Thyroid gland (tissue), 4 donors: ENCODE measurements around the gene SMARCD2. TPM values are rescaled to one million over a fixed set of nuclear protein-coding genes. Genes with fewer than 3 reads are reported as not detected.

Source experiments
- DNase-seq, 2 donors: peaks; one replicate each; pipeline ENCODE4 v3.0.0-alpha.2; 2019
- H3K27ac ChIP-seq, 3 donors: fragments of 200-600 bp; sonication (generic); 1 replicate in 2 of 3; 2 replicates in 1 of 3; pipeline ENCODE4 v1.5.1; 2016 to 2019; ENCODE audit warnings: mild to moderate bottlenecking in 1 of 3, moderate library complexity in 1 of 3
- H3K27me3 ChIP-seq: fragments of 200-600 bp; sonication (generic); one replicate; pipeline ENCODE4 v1.5.1; 2019
- H3K36me3 ChIP-seq, 2 donors: fragments of 200-600 bp; sonication (generic); one replicate each; pipeline ENCODE4 v1.5.1; 2016 to 2019
- H3K4me1 ChIP-seq, 2 donors: fragments of 200-600 bp; sonication (generic); one replicate each; pipeline ENCODE4 v1.5.1; 2017 to 2019
- H3K4me3 ChIP-seq, 3 donors: fragments of 200-600 bp; sonication (generic); replicated peaks in 1 of 3; 1 replicate in 2 of 3; 2 replicates in 1 of 3; pipeline ENCODE4 v1.5.1; 2016; ENCODE audit warnings: mild to moderate bottlenecking in 1 of 3
- H3K9me3 ChIP-seq: fragments of 200-600 bp; sonication (generic); one replicate; pipeline ENCODE4 v1.5.1; 2017
- POLR2A ChIP-seq, 2 donors: fragments of 450-650 bp; IDR thresholded peaks; one replicate each; pipeline ENCODE4 v1.6.1; 2017; ENCODE audit warnings: antibody characterized with exemption in 2 of 2, mild to moderate bottlenecking in 2 of 2, moderate library complexity in 1 of 2
- WGBS, 2 donors: methylation state at CpG; one replicate each; pipeline ENCODE4 v1.1.5; 2017; 5-methylcytosine and 5-hydroxymethylcytosine counted together
- intact Hi-C: fragments of 100-400 bp; cut with DNase I; formaldehyde crosslinking; loops from one replicate; pipeline ENCODE4 v1.15.1; 2023
- total RNA-seq, 4 donors: library from RNA; depleted of rRNA; stranded (reverse); fragments of >200 nt; gene quantifications; one replicate each; pipeline ENCODE4 v1.2.3, GENCODE V29; 2016
- TF ChIP-seq, protein P1 (sequence below), 6 experiments: fragments of 200-600 bp in 3 of 6; fragments of 450-650 bp in 3 of 6; sonication (generic) in 3 of 6; IDR thresholded peaks; one replicate each; pipeline ENCODE4 v1.5.1; 2016 to 2019; ENCODE audit warnings: antibody characterized with exemption in 6 of 6, mild to moderate bottlenecking in 2 of 6, inconsistent platforms in 1 of 6, moderate library complexity in 1 of 6

SMARCD2 gene
- total RNA-seq, 4 donors from 2014 or later, result 75.0 to 101 (median 90.4) TPM

DNA sequence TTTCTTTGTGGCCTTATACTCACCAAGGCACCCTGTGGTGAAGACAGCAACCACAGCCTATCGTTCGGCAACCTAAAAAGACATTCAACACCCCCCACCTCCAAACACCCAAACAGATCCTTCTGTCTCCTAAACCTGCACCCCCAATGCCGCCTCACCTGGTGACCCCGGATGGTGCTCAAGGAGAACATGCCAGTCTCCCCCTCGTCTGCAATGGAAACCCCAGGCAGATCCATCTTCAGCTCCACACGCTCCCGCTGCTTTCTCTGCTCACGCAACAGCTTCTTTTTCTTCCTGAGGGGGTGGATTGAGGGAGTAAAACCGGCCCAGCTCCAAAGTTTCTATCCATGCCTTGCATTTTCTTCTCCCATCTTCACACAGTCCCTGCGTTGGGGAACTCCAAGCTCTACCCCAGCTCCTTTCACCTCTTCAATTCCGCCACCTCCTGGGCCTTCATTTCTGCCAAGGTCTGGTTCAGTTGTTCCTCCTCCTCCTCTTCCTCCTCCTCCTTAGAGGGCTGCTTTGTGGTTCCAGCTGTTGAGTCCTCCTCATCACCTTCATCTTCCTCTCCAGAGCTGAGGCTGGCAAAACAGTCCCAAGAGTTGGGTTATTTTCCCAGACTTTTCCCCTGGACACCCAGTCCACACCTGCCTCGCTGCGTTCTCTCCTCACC lies 18.7 kb downstream of the SMARCD2 start:
- WGBS, 2 donors, result 96% methylated on average over 13 of the region's 13 CpGs
- no peak overlapping the region for H3K27ac ChIP-seq

DNA sequence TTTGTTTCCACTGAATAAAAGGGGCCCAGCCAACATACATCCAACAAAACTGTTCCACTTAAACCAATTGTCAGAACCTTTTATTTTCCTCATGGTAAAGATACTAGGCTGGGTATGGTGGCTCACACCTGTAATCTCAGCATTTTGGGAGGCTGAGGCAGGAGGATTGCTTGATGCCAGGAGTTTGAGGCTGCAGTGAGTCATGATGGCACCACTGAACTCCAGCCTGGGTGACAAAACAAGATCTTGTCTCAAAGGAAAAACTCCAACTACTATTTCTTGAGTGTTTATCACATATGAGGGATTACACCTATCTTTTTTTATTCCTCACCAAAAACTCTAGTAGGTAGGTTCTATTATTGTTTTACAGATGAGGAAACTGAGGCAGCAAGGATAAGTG lies 19.9 kb downstream of the SMARCD2 start:
- Histone ChIP-seq H3K27me3 (no peaks in the 10 kb centered on the region), H3K4me1 (peaks cover 5 to 7% of the 10 kb centered on the region in 2 donors), H3K27ac (no peak overlapping the region), H3K36me3 (peaks cover 71 to 73% of the 10 kb centered on the region in 2 donors), H3K4me3 (no peak overlapping the region), H3K9me3 (no peaks in the 10 kb centered on the region)
- TF ChIP-seq, protein P1, sequence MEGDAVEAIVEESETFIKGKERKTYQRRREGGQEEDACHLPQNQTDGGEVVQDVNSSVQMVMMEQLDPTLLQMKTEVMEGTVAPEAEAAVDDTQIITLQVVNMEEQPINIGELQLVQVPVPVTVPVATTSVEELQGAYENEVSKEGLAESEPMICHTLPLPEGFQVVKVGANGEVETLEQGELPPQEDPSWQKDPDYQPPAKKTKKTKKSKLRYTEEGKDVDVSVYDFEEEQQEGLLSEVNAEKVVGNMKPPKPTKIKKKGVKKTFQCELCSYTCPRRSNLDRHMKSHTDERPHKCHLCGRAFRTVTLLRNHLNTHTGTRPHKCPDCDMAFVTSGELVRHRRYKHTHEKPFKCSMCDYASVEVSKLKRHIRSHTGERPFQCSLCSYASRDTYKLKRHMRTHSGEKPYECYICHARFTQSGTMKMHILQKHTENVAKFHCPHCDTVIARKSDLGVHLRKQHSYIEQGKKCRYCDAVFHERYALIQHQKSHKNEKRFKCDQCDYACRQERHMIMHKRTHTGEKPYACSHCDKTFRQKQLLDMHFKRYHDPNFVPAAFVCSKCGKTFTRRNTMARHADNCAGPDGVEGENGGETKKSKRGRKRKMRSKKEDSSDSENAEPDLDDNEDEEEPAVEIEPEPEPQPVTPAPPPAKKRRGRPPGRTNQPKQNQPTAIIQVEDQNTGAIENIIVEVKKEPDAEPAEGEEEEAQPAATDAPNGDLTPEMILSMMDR (IDR thresholded peaks at IDR 0.05), result no peak
- no peak for TF ChIP-seq POLR2A (IDR thresholded peaks at IDR 0.05)
- intact Hi-C loops, result loop anchor here (10.0 kb wide), 1 partner anchor 208 kb away; no protein-coding TSS in a partner anchor
- no peak for DNase-seq

More for the DNA sequence above, 18.7 kb downstream of the SMARCD2 start:
- Histone ChIP-seq H3K27me3 (no peaks in the 10 kb centered on the region), H3K9me3 (no peaks in the 10 kb centered on the region), H3K4me3 (no peak overlapping the region), H3K4me1 (peaks cover 9 to 16% of the 10 kb centered on the region in 2 donors), H3K36me3 (peaks cover 58 to 60% of the 10 kb centered on the region in 2 donors)
- TF ChIP-seq, protein P1 (IDR thresholded peaks at IDR 0.05), result no peak
- TF ChIP-seq POLR2A (IDR thresholded peaks at IDR 0.05), result no peak
- DNase-seq, result no peak
- intact Hi-C loops, result loop anchor here (10.0 kb wide), 1 partner anchor 209 kb away; no protein-coding TSS in a partner anchor

DNA sequence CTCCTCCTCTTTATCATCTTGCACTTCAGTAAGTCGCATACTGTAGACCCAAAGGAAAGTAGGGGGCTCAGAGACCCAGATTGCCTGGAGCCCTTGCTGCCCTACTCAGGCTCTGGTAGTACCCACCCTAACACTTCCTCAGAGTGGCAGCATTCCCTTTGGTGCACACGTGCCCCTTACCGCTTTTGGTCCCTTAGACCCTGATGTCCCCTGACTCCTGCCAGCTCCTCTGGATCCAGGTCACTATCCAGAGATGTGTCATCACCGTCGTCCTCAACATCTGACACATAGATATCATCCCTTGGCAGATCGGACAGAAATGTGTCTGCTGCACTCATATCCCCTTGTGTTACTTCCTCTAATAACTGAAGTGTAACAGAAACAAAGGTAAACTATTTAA lies 20.7 kb downstream of the SMARCD2 start:
- no peak for TF ChIP-seq POLR2A (IDR thresholded peaks at IDR 0.05)
- TF ChIP-seq, protein P1 (IDR thresholded peaks at IDR 0.05), result no peak
- WGBS, 2 donors, result 87 to 90% methylated on average over 6 of the region's 6 CpGs
- H3K27ac ChIP-seq, result no peak overlapping the region

DNA sequence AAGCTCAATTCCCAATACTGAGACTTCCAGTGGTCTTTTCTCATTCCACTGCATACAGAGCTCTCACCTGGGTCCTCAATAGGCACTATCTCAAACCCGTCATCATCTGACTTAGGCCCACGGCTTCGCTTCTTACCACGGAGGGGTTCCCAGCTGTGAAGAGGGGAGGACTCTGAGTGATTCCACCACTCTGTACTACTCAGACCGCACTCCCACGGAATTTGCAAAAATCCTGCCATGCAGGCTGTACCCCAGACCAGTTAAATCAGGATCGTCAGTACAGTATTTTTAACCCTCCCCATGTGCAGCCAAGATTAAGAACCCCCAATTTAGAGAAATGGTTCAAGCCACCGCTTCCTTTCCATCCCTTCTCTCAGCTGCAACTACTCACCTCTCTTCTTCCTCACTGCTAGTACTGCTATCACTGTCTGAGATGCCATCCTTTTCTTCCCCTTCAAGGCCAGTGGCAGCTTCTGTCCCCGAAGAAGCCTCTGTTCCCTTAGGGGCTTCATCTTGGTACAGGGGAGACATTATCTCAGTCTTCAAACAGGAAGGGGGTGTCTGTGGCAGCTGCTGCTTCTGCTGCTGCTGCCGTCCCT lies 21.4 kb downstream of the SMARCD2 start:
- H3K36me3 ChIP-seq, result peaks cover 83 to 88% of the 10 kb centered on the region in 2 donors
- no peak overlapping the region for H3K27ac ChIP-seq
- 93 to 95% methylated on average over 10 of the region's 10 CpGs for WGBS, 2 donors

More for the DNA sequence above, 20.7 kb downstream of the SMARCD2 start:
- intact Hi-C loops, result loop anchor here (10.0 kb wide), 1 partner anchor 207 kb away; no protein-coding TSS in a partner anchor
- Histone ChIP-seq H3K27me3 (no peaks in the 10 kb centered on the region), H3K36me3 (peaks cover 78 to 80% of the 10 kb centered on the region in 2 donors), H3K9me3 (no peaks in the 10 kb centered on the region), H3K4me3 (no peak overlapping the region), H3K4me1 (peaks cover 5 to 7% of the 10 kb centered on the region in 2 donors)
- DNase-seq, result no peak

More for the DNA sequence above, 21.4 kb downstream of the SMARCD2 start:
- TF ChIP-seq, protein P1 (IDR thresholded peaks at IDR 0.05), result no peak
- TF ChIP-seq POLR2A (IDR thresholded peaks at IDR 0.05), result no peak
- peaks cover 1 to 5% of the 10 kb centered on the region in 2 donors for H3K4me1 ChIP-seq
- no peak for DNase-seq
- no peaks in the 10 kb centered on the region for H3K9me3 ChIP-seq
- no peaks in the 10 kb centered on the region for H3K27me3 ChIP-seq
- H3K4me3 ChIP-seq, result no peak overlapping the region
- intact Hi-C loops, result loop anchor here (10.0 kb wide), 1 partner anchor 206 kb away; no protein-coding TSS in a partner anchor
